CD4-positive, alpha-beta T cell treated with Interleukin-10 for 1 hour (primary cell): ENCODE measurements around the gene LARGE1.

Source experiments
- DNase-seq: peaks from one replicate; pipeline ENCODE4 v3.0.0-alpha.2; 2020

LARGE1 gene

DNA sequence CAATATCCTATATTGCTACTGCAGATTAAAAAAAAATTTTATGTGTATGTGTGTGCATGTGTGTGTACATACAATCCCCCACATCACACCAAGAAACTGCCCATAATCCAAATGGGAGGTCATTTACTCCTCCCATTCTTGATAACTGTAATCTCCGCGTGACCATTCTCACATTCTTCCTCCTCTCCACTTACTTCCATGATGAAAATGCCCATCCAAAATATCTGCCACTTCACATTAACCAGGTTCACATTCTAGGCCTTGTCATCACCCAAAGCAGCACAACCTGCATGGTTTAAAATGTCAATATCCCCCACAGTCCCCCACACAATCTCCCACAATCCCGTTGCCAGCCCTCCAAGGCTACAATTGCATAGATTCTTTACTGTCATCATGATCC lies 149.6 kb downstream of the LARGE1 start:
- no peak for DNase-seq

DNA sequence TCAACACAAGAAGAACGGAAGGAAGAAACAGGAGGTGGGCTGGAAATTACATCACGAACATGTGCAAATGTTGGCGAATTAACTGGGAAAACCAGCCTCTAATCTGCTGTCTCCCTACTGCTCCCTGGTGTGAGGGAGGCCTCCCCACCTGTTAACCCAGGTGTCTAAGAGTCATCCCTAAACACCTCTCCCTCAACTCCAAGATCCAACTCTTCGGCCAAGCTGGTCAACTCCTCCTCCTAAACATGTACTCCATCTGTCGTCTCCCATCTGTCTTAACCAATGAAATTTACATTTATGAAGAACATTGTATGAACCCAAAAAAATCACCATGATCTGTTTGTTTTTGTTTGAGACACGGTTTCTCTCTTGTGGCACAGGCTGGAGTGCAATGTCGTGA lies 154.2 kb downstream of the LARGE1 start:
- no peak for DNase-seq

DNA sequence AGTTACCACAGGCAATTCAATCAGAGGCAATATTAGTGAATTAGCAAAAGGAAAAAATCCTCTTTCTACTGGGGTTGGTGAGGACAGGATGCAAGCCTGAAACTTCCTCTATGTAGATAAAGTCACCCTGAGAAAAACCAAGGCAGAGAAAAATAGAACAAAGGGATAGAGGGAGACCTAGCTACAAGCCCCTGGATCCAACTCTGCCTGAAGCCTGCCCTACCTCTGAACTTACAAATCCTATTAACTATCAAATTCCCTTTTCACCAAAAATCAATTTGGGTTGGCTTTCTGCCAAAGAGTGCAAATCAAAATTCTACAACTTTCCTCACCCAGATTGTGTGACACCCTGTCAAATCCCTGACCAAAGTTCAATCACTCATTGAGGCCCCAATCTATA lies 161.3 kb downstream of the LARGE1 start:
- no peak for DNase-seq

DNA sequence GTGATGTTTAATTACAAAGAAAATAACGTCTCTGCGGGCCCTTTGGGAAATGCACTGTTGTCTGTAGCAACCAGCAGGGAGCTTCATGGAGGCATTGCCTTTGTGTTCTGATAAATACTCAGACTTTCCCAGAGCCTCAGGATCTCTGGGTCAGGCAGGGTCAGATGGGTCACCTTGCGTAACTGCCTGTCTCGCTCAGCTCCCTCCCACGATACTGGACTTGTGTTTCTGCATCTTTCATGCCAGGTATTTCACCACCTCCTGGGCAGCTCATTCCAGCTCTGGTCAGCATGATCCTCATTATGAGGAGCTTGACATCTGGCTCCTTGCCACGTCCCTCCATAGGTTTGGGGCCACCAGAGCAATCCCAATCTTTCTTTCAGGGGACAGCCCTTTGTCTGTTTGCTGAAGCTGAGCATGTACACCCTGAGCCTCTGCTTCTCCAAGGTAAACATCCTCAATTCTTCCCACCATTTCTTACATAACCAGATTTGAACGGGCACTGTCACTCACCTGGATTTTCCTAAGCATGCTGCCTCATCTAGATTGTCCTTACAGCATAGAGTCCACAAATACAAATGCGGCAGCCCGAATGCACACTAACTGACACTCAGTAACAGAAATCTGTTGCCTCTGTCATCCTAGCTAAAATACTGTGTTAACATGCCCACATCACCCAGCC lies 162.3 kb downstream of the LARGE1 start:
- DNase-seq: no peak

DNA sequence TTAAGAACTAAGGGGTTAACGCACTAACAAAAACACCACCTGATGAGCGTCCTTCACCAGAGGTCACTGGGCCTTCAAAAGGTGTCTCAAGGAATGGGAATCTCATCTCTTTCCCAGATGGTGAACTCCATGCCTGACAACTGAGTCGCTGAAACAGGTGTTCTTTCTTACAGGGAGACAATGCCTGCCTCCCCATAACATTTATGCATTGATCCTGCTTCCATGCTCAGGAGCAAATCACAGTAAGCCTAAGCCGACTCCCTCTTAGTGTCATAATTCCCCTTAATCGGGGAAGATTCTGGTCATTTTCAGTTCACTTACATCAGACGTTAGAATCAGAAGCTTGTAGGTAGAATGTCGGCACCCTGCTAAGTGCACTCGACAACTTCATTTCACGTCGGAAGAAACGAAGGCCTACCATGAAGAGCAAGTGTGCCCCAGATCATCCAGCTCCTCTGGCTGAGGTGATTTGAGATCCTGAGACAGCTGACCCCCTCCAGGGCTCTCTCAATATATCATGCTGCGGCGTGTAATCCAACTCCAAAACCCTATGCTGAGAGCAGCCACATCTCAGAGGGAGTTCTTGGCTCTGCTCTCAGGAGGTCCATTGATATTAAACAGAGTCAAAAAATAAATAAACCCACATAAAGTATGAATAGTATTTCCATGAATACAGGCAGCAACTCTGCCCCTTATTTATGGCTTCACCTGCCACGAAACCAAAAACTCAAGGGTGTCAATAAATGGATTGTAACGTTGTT lies 163.1 kb downstream of the LARGE1 start:
- no peak for DNase-seq

DNA sequence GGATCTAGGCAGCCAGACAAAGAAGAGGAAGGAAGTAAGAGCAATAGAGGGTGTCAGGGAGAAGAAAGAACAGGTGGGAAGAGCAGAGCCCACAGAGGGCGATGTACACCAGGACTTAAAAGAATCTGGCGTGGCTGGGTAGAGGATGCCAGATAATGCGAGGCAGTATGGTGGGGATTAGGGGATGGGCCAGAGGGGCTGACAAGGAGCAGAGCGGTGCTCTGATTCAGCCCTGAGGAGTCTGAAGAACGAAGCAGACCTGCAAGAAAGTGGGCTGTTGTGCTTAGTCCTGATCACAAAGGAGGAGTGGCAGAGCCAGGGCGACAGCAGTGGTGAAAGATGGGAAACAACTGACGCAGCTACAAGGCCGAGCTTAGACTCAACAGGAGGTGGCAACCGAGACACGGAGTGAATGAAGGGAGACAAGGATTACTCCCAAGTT lies 163.7 kb downstream of the LARGE1 start:
- no peak for DNase-seq

DNA sequence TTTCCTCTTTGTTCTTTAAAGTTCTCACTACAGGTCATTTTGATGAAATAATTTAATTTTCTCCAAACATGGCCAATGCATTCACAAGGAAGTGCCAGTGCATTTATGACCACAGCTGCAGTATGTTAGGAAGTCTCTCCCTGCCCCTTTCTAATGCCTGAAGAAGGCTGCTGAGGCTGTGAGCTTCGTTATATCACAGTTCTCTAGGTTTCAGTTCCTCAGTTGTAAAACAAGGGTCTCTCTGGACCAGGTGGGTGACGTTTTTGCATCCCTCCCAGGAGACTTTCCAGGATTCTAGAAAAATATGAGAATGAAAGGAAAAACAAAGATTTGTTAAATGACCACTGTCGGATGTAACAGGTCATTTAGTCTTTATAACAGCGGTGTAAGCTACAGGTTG lies 171.6 kb downstream of the LARGE1 start:
- no peak for DNase-seq

DNA sequence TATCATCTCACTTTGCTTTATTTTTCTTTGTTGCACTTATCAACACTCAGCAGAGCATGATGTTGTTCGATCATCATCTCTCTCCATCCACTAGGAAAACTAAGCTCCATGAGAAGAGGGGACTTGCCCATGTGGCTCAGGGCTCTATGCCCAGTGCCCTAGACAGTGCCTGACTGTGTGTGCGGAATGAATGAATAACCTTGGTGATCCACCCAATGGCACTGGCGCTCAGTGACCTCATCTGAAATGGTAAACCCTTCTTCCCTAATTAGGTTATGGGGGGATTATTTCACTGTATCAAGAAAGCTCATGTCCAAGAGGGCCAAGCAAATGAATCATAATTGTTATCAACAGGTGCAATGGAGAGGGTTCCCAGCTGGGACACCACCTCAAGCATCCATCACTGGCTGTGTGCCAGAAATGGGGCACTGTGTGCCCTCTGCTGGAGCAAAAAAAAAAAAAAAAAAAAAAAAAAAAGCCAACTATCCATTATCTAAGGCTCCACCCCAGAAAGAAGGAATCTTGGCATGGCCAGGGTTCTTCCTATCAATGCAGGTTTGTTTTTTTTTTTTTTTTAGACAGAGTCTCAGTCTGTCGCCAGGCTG lies 172.6 kb downstream of the LARGE1 start:
- no peak for DNase-seq

DNA sequence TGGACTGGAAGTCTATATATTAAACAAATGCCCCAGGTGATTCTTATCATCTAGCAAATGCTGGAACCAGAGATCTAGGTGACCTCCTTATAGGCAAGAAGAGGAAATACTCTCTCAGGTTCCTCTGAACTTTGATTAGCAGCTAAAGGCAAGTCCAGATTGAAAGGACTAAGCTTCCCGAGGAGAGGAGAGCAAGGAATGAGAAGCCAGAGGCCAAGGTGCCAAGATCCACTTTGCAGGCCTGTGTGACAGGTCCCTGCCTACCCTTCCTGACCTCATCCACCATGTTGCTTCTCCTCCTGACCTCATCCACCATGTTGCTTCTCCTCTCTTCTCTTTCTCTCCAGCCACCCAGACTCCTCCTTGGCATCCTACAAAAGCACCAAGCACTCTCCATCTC lies 173.2 kb downstream of the LARGE1 start:
- no peak for DNase-seq

DNA sequence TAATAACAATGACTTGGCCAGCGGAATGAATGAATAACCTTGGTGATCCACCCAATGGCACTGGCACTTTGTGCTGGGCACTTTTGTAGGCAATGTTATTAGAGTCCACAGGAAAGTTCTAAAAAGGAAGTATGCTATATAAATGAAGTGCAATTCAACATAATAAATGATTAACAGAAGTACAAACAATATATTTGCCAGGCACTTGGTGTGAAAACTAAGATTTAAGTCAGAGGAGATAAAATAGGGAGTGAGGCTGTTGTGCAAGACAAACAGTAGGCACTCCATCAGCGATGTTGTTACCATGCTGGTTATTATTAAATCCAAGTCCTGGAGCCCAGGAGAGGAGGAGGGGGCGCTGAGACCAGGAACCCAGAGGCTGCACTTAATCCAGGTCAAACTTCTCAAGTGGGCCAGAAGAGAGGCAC lies 173.8 kb downstream of the LARGE1 start:
- DNase-seq: no peak

DNA sequence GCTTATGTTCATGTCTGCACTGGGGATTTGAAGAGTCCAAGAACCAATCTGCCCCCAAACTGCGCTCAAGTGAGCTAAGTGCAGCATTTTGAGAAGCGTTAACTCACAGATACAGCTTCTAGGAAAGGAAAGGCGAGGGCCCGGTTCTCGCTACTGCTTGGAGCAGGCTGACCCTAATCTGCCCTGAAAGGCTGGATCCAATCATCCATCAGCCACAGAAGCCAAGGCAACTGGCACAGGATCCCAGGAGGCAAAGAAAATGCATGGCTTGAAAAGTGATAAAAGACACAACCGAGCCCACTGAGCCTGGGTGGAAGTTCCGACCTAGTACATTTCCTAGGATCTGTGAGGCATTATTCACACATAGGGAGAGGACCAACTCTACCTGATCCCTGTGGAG lies 174.8 kb downstream of the LARGE1 start:
- DNase-seq: no peak

DNA sequence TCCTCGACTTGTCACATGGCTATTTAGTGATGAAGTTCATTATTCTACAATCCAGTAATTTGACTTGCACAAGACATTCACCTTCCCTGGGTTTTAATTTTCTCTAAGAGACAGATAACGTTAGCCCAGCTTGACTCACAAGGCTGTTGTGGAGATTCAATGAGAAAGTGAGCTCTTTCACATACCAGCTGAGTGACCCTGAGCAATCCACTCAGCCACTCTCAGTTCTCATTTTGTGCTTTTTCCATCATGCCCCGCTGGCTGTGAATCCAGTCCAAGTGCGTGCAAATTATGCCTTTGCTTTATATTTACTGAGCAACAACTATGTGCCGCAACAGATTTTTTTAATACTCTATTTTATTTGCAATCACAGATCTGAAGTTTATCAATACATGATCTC lies 176.5 kb downstream of the LARGE1 start:
- DNase-seq: no peak

DNA sequence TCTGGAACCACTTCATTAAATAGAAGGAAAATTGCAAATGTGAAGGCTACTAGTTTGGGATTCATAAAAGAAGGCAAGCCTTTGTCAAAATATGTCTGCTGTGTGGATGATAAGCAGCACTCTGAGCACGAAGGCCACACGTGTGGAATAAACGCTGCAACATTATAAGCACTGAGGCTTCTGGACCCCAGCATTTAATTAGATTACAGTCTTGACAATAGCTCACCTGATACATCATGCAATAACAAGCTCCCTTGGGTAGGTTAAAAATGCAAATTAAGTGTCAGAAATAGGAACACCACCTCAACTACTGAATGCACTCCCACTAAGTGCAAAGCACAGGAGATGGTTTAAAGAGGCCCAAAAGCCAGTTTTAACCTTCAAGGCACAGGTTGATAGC lies 179.3 kb downstream of the LARGE1 start:
- DNase-seq: no peak

DNA sequence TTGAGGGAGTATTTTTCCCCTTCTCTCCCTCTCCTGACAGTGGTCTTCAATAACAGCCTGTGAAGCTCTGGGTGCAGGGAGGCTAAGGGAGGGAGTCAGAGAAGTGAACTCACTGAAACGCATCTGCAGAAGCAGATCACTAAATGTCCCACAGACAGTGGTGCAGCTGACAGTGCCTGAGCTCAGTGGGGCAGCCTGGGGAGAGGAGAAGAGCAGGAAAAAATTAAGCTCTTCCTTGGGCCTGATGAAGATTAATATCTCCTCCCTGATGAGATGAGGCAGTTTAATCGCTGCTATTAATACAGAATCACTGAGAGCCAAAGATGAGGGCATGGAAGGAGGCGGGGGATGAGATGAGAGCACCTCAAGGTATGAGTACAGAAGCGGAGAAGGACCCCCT lies 180.8 kb downstream of the LARGE1 start:
- no peak for DNase-seq

DNA sequence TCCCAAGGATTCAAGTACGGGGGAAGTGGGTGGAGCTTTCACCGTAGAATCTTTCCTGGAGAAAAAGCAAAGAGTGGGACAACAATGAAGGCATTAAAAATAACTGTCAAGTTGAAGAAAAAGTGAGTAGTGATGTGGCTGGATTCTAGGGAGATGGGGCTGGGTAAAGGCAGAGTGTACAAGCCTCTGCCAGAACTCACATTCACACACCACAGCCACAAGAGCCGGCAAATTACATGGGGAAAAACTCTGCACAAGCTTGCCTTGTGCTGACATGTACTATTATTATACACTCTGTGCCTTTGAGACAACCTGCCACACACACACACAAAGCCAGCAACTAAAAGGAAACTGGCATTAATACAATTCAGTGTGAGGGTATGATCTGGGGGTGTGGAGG lies 182.6 kb downstream of the LARGE1 start:
- DNase-seq: no peak

DNA sequence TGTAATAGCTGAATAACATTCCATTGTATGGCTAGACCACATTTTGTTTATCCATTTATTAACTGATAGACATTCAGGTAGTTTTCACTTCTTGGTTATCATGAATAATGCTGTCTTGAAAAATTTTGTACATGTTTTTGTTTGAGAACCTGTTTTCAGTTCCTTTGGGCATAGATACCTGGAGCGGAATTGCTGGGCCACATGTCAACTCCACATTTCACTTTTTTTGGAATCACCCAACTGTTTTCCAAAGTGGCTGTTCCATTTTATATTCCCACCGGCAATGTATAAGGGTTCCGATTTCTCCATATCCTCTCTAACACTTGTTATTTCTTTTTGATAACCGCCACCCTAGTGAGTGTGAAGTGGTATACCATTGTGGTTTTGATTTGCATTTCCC lies 184.3 kb downstream of the LARGE1 start:
- DNase-seq: no peak

DNA sequence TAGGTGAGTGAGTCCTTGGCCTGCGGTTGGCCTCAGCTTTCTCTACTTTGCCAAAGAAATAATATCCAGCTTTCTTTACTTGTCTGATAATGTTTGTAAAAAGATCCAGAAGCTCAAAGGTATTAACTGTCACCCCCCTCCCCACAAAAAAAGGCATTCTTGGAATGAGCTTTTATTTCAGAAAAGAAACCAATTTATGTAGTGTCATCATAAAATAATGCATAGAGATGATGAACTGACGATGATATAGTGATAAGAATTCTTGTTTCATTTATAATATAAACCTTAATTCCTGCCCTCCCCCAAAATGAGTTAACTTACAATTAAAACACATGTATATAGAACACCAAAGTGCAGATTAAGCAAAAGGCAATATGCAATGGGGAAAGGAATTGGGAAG lies 191.4 kb downstream of the LARGE1 start:
- DNase-seq: no peak

DNA sequence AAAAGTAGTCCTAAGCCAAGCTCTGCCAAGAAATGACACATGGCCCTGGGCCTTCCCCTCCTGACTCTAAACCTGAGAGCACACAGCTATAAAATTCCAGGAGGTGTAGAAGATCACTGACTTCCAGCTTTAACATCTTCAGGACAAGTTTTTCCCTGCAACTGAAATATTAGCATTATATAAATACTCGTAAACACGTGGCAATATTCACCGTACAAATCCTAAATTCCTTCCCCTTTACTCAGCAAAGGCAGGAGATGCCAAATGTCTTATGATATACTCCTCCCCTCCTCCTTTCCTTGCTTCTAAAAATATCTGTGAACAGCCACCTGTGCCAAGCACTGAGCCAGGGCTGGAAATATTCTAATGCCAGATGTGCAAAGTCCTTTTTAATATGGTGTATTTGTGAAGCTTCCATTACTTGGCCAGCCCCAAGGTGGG lies 194.0 kb downstream of the LARGE1 start:
- no peak for DNase-seq

DNA sequence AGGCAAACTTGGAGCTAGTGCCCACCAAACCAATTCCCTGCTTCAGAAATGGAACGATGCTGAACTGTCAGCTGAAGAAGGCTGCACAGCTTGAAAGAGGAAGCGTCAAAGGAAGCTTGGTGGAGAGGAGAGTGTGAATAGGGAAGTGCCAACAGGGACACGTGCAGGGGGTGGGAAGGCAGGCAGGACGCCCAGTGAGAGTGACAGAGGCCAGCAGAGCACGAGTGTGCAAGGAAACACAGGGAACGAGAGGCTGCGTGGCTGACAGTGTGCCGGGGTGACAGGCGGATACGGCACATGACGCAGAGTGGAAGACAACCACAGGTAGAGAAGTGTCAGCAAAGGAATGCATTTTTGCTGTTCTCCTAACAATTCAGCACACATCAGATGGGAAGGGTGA lies 196.4 kb downstream of the LARGE1 start:
- no peak for DNase-seq

DNA sequence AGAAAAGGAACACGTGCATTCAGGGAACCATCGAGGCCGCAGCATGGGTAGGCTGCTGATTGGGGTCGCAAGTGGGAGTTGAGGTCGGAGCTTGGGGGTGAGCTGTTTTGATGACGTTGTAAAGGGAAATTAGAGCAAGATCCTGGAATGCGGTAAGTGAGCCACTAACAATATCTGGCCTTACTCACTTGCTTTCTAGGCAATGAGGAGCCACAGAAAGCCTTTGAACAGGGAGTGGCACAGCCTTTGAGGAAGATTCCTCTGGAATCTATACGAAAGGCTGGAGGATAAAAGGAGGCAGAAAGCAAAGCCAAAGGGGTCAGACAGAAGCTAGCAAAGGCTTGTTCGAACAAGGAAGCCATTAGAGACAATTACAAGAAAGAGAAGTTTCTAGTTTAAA lies 197.5 kb downstream of the LARGE1 start:
- DNase-seq: no peak

DNA sequence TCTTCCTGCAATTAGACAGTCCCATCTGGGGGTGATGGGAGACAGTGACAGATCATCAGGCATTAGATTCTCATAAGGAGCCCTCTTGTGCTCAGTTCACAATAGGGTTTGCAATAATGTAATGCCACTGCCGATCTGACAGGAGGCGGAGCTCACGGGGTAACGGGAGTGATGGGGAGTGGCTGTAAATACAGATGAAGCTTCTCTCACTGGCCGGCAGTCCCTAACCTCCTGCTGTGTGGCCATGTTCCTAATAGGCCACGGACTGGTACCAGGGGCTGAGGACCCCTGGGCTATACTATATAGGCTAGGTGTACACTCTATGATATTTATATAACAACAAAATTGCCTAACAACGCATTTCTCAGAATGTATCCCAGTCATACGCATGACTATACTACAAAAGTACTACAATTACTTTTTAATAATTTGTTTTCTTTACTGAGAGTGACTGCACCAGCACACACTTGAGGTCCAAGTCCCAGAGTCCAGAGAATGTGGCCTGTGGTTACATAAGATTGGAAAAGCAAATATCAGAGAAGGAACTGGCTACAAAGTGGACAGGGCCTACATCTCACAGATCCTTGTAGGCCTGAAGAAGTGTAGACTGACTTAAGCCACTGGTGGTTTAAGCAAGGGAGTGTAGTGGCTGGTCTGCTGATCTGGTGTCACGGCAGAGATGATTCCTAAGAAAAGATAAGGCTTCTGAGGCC lies 200.0 kb downstream of the LARGE1 start:
- no peak for DNase-seq

DNA sequence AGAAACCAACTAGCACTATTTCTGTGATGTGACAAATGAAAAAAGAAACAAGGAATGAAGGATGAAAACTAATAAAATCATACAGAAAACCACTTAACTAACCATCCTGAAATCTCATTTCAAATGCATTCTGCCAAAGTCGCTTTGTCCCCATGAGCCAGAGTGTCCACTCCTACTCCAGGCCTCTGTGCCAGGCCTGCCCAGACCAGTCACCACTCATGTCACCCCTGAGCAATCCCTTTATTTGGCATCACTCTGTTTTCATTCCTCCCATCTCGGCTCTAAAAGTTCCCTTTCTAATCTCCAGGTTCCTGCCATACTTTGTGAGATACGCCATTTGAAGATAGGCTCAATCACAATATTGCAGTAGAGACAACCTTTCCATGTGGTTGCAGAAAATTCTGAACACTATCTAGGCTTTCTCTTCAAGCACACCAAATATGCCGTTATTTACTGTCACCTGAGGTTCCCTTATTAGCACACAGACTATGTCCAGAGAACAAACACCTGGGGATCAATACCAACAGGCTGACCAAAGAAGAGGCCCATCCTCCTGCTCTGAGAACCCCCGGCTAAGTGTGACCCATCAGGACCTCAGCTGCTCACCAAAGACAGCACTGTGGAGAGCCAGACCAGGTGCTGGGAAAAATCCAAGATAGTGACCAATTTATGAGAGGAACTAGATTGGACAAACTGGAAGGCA lies 202.4 kb downstream of the LARGE1 start:
- no peak for DNase-seq
